ENCODE data around the gene FGFRL1.

FGFRL1 gene

GRCh38 chr4:1004557-1005485 lies 6.6 kb upstream of the FGFRL1 start:
- TF ChIP-seq REST (IDR thresholded peaks at IDR 0.05; ENCODE audit: insufficient read depth in 1 of 2, low read depth in 2 of 2, low read length in 2 of 2) (no peak), TAF1 (IDR thresholded peaks at IDR 0.05; ENCODE audit: borderline replicate concordance, insufficient read depth, low read length) (no peak), POLR2AphosphoS5 (IDR thresholded peaks at IDR 0.05; ENCODE audit: low read depth, low read length) (no peak), SIN3A (IDR thresholded peaks at IDR 0.05; ENCODE audit: borderline replicate concordance, insufficient read depth, low read length) (no peak), FOXP2 (optimal IDR thresholded peaks at IDR 0.05; ENCODE audit: borderline replicate concordance, extremely low read depth, extremely low read length, insufficient read depth) (no peak)

GRCh38 chr4:1006856-1007255 lies 4.6 kb upstream of the FGFRL1 start:
- TF ChIP-seq REST (IDR thresholded peaks at IDR 0.05; ENCODE audit: insufficient read depth in 1 of 2, low read depth in 2 of 2, low read length in 2 of 2) (no peak), TAF1 (IDR thresholded peaks at IDR 0.05; ENCODE audit: borderline replicate concordance, insufficient read depth, low read length) (no peak), SIN3A (IDR thresholded peaks at IDR 0.05; ENCODE audit: borderline replicate concordance, insufficient read depth, low read length) (no peak), POLR2AphosphoS5 (IDR thresholded peaks at IDR 0.05; ENCODE audit: low read depth, low read length) (no peak), FOXP2 (optimal IDR thresholded peaks at IDR 0.05; ENCODE audit: borderline replicate concordance, extremely low read depth, extremely low read length, insufficient read depth) (no peak)

GRCh38 chr4:1008840-1009541 lies 2.4 kb upstream of the FGFRL1 start:
- no peak for TF ChIP-seq POLR2AphosphoS5 (IDR thresholded peaks at IDR 0.05; ENCODE audit: low read depth, low read length)
- no peak for TF ChIP-seq REST (IDR thresholded peaks at IDR 0.05; ENCODE audit: insufficient read depth in 1 of 2, low read depth in 2 of 2, low read length in 2 of 2)
- TF ChIP-seq FOXP2 (optimal IDR thresholded peaks at IDR 0.05; ENCODE audit: borderline replicate concordance, extremely low read depth, extremely low read length, insufficient read depth): no peak
- no peak for TF ChIP-seq SIN3A (IDR thresholded peaks at IDR 0.05; ENCODE audit: borderline replicate concordance, insufficient read depth, low read length)
- no peak for TF ChIP-seq TAF1 (IDR thresholded peaks at IDR 0.05; ENCODE audit: borderline replicate concordance, insufficient read depth, low read length)

- TF ChIP-seq TAF1 (IDR thresholded peaks at IDR 0.05; ENCODE audit: borderline replicate concordance, insufficient read depth, low read length) (no peak), FOXP2 (optimal IDR thresholded peaks at IDR 0.05; ENCODE audit: borderline replicate concordance, extremely low read depth, extremely low read length, insufficient read depth) (no peak), POLR2AphosphoS5 (IDR thresholded peaks at IDR 0.05; ENCODE audit: low read depth, low read length) (no peak), SIN3A (IDR thresholded peaks at IDR 0.05; ENCODE audit: borderline replicate concordance, insufficient read depth, low read length) (no peak), REST (IDR thresholded peaks at IDR 0.05; ENCODE audit: insufficient read depth in 1 of 2, low read depth in 2 of 2, low read length in 2 of 2) (no peak)
These were observed 1.7 kb upstream of the FGFRL1 start for GRCh38 chr4:1009542-1010394.
